Stimulated activated CD8-positive, alpha-beta memory T cell treated with anti-CD3 and anti-CD28 coated beads, Interleukin-7, amount 100 ng/mL, for 48 hours (primary cell): ENCODE measurements around the gene SRRM5.

Experiments used
- DNase-seq, 2 donors: peaks; one replicate each; pipeline ENCODE4 v3.0.0-alpha.2; 2020; ENCODE audit warnings: low read depth in 1 of 2; ENCODE audit errors: extremely low read depth in 1 of 2

The SRRM5 gene

GRCh38 chr19:43610493-43610892 is 1.4 kb upstream of the SRRM5 start:
- no peak for DNase-seq

GRCh38 chr19:43612374-43612773 is 486 bp downstream of the SRRM5 start:
- no peak for DNase-seq

- DNase-seq, result no peak
Observed at GRCh38 chr19:43616306-43616705, 4.4 kb downstream of the SRRM5 start.

- no peak for DNase-seq
Observed at GRCh38 chr19:43616954-43617353, 5.1 kb downstream of the SRRM5 start.

GRCh38 chr19:43618921-43619261 is 7.0 kb downstream of the SRRM5 start:
- DNase-seq, result peak in 1 of 2 donors; percentile 63

- DNase-seq, result peak; percentile 79
Observed at GRCh38 chr19:43619262-43620060, 7.6 kb downstream of the SRRM5 start, which contains the start of gene ZNF428. ZNF428 (minus strand) TSS chr19:43619629; CDS start chr19:43614304, 5,325 bp downstream.

GRCh38 chr19:43620061-43621001 is 8.4 kb downstream of the SRRM5 start:
- DNase-seq, result peak; percentile 66 to 87

GRCh38 chr19:43622070-43622469 is 10.2 kb downstream of the SRRM5 start:
- DNase-seq, result no peak

GRCh38 chr19:43622956-43623355 is 11.1 kb downstream of the SRRM5 start:
- no peak for DNase-seq

- DNase-seq, result no peak
Observed at GRCh38 chr19:43623889-43624670, 12.2 kb downstream of the SRRM5 start.

- DNase-seq, result peak; percentile 55 to 84
Observed at GRCh38 chr19:43624933-43625332, 13.0 kb downstream of the SRRM5 start.

- no peak for DNase-seq
Observed at GRCh38 chr19:43625918-43626579, 14.2 kb downstream of the SRRM5 start.

GRCh38 chr19:43626838-43627237 is 14.9 kb downstream of the SRRM5 start:
- DNase-seq, result no peak

GRCh38 chr19:43628646-43629326 is 16.9 kb downstream of the SRRM5 start:
- DNase-seq, result no peak

GRCh38 chr19:43631491-43631890 is 19.6 kb downstream of the SRRM5 start:
- DNase-seq, result no peak

GRCh38 chr19:43633520-43633919 is 21.6 kb downstream of the SRRM5 start:
- DNase-seq, result no peak

- DNase-seq, result no peak
Observed at GRCh38 chr19:43634068-43634467, 22.2 kb downstream of the SRRM5 start.

GRCh38 chr19:43634506-43634871 is 22.6 kb downstream of the SRRM5 start:
- no peak for DNase-seq

- DNase-seq, result no peak
Observed at GRCh38 chr19:43634872-43635560, 23.1 kb downstream of the SRRM5 start.
